ENCODE data around the gene UBTD1.

UBTD1 gene

DNA sequence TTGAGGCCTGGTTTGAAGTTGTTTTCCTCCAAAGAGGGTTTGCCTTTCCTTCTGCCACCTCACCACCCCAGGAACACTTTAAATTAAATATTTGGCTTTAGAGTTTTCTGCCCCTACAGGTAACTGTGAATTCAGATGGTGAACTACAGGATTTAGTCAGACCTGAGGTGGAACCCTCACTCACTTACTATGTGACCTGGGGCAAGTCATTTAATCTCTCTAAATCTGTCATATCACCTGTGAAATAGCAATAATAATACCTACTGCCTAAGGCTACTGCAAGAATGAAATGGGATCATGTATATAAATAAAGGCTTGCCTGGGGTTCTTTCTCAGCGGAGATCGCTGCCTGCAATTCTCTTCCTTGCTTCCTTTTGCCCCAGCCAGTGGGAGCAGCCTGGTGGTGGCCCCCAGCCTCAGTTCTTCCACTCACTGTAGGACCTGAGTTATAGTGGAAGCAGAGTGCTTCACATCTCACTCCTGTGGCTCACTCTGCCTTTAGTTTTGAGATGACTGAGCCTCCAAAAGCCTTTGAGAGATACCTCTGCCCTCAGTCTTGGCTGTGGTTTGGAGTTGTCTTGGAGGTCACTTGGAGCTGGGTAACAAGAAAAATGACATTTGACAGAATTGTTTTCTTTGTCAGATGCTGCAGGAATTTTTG is 67.7 kb downstream of the UBTD1 start:
- intact Hi-C loops (cut with DNase I; ENCODE audit: low total_unique reads), result no loop called here
- DNase-seq, result no peak
- TF ChIP-seq, protein P1, sequence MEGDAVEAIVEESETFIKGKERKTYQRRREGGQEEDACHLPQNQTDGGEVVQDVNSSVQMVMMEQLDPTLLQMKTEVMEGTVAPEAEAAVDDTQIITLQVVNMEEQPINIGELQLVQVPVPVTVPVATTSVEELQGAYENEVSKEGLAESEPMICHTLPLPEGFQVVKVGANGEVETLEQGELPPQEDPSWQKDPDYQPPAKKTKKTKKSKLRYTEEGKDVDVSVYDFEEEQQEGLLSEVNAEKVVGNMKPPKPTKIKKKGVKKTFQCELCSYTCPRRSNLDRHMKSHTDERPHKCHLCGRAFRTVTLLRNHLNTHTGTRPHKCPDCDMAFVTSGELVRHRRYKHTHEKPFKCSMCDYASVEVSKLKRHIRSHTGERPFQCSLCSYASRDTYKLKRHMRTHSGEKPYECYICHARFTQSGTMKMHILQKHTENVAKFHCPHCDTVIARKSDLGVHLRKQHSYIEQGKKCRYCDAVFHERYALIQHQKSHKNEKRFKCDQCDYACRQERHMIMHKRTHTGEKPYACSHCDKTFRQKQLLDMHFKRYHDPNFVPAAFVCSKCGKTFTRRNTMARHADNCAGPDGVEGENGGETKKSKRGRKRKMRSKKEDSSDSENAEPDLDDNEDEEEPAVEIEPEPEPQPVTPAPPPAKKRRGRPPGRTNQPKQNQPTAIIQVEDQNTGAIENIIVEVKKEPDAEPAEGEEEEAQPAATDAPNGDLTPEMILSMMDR (IDR thresholded peaks at IDR 0.05), result no peak
- Histone ChIP-seq H3K9me3 (no peaks in the 10 kb centered on the region), H3K36me3 (peaks cover 0 to 38% (median 35%) of the 10 kb centered on the region in 3 donors), H3K27ac (no peak overlapping the region), H3K4me3 (no peak overlapping the region), H3K4me1 (peaks cover 0 to 5% (median 2%) of the 10 kb centered on the region in 4 donors), H3K27me3 (no peaks in the 10 kb centered on the region)

DNA sequence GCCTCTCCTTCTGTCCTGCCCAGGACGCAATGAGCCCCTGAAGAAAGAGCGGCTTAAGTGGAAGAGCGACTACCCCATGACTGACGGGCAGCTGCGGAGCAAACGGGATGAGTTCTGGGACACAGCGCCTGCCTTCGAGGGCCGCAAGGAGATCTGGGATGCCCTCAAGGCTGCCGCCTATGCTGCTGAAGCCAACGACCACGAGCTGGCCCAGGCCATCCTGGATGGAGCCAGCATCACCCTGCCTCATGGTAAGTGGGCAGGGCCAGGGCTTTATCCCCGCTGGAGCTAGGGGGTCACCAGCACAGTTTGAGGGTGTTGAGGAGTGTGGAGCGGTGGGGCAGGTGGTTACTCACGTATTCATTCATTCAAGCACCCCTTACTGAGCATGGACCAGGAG is 69.2 kb downstream of the UBTD1 start:
- no peak overlapping the region for H3K27ac ChIP-seq
- peaks cover 0 to 18% (median 13%) of the 10 kb centered on the region in 4 donors for H3K4me1 ChIP-seq
- no peak for DNase-seq
- H3K36me3 ChIP-seq, result peaks cover 0 to 40% (median 35%) of the 10 kb centered on the region in 3 donors
- no peaks in the 10 kb centered on the region for H3K27me3 ChIP-seq
- H3K9me3 ChIP-seq, result no peaks in the 10 kb centered on the region
- intact Hi-C loops (cut with DNase I; ENCODE audit: low total_unique reads), result no loop called here
- H3K4me3 ChIP-seq, result no peak overlapping the region
- TF ChIP-seq, protein P1 (IDR thresholded peaks at IDR 0.05), result no peak

- H3K4me3 ChIP-seq, result no peak overlapping the region
- intact Hi-C loops (cut with DNase I; ENCODE audit: low total_unique reads), result no loop called here
- H3K36me3 ChIP-seq, result peaks cover 0 to 40% (median 35%) of the 10 kb centered on the region in 3 donors
- no peaks in the 10 kb centered on the region for H3K9me3 ChIP-seq
- H3K27me3 ChIP-seq, result no peaks in the 10 kb centered on the region
- H3K27ac ChIP-seq, result no peak overlapping the region
- H3K4me1 ChIP-seq, result peaks cover 0 to 40% (median 24%) of the 10 kb centered on the region in 4 donors
- no peak for DNase-seq
- TF ChIP-seq, protein P1 (IDR thresholded peaks at IDR 0.05), result no peak
These were observed 71.5 kb downstream of the UBTD1 start for GRCh38 chr10:97570146-97570788.

- DNase-seq, result no peak
- Histone ChIP-seq H3K9me3 (no peaks in the 10 kb centered on the region), H3K4me1 (peaks cover 0 to 41% (median 24%) of the 10 kb centered on the region in 4 donors), H3K27me3 (no peaks in the 10 kb centered on the region), H3K4me3 (no peak overlapping the region), H3K36me3 (peaks cover 0 to 40% (median 35%) of the 10 kb centered on the region in 3 donors), H3K27ac (no peak overlapping the region)
- TF ChIP-seq, protein P1 (IDR thresholded peaks at IDR 0.05), result no peak
- intact Hi-C loops (cut with DNase I; ENCODE audit: low total_unique reads), result no loop called here
These were observed 72.2 kb downstream of the UBTD1 start for GRCh38 chr10:97570789-97571471.

DNA sequence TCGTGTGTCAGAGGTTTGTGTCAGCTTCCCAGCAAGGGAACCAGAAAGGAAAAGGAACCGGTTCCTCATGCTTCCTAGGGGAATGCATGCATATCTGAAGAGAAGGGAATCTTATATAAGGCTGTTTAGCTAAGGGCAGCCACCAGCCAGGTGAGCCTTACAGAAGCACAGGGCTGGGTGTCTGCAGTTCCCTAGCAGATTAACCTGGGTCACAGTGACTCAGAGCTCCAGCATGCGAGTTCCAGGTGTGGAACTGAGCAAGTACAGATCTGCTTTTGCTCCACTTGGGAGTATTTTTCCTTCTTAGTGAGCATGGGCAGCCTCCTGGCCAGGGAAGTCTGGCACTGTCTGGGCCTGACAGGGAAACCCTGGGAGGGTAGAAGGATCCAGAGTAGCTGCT is 72.9 kb downstream of the UBTD1 start:
- no peak for DNase-seq
- TF ChIP-seq, protein P1 (IDR thresholded peaks at IDR 0.05), result no peak
- intact Hi-C loops (cut with DNase I; ENCODE audit: low total_unique reads), result loop anchor here (1.0 kb wide), 1 partner anchor 42 kb away; no protein-coding TSS in a partner anchor
- Histone ChIP-seq H3K27me3 (no peaks in the 10 kb centered on the region), H3K4me1 (peaks cover 0 to 41% (median 24%) of the 10 kb centered on the region in 4 donors), H3K4me3 (no peak overlapping the region), H3K36me3 (peaks cover 0 to 40% (median 35%) of the 10 kb centered on the region in 3 donors), H3K27ac (no peak overlapping the region), H3K9me3 (no peaks in the 10 kb centered on the region)
